ENCODE measurements around the gene DENND4A.

DNA sequence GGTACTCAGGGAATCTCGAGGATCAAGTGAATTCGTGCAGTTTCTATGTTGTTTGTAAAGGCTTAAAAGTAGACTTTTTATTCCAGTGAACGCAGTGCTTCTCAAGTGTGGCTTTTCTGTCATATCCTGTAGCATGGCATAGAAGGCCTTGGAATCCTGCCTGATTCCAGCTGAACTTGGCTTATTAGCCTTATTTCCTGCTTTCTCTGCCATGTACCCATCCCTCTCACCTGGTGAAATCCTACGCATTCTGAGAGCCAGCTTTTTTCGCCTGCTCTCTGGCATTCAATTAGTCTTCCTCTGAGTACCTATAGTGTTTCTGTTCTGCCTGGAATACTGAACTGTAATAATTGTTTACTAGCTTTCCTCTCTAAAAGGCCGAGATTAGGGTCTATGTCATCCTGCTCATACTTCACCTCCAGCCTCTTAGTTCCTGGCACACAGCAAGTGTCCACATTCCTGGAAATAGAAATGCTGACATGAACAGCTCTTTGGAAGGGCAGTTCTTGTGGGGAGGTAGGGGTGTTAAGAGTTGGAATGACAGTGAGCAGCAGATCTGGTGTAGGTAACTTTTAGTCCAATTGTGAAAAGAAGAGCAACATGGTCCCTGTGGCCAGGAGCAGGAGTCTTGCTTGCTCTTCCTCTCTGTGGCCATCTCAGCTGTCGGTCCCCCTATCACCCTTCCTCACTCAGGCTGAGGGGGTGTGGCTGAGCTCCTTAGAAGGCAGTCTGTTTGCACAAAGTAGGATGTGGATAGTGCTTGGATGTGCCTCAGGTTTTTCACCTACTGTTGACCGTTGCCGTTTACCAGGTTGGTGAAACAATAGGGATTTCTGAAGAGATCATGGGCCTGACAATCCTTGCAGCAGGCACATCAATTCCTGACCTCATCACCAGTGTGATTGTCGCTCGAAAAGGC lies 140.0 kb downstream of the DENND4A start:
- TF ChIP-seq TBL1XR1 (IDR thresholded peaks at IDR 0.05; ENCODE audit: low read depth, low read length), result no peak
- TF ChIP-seq, protein P1, sequence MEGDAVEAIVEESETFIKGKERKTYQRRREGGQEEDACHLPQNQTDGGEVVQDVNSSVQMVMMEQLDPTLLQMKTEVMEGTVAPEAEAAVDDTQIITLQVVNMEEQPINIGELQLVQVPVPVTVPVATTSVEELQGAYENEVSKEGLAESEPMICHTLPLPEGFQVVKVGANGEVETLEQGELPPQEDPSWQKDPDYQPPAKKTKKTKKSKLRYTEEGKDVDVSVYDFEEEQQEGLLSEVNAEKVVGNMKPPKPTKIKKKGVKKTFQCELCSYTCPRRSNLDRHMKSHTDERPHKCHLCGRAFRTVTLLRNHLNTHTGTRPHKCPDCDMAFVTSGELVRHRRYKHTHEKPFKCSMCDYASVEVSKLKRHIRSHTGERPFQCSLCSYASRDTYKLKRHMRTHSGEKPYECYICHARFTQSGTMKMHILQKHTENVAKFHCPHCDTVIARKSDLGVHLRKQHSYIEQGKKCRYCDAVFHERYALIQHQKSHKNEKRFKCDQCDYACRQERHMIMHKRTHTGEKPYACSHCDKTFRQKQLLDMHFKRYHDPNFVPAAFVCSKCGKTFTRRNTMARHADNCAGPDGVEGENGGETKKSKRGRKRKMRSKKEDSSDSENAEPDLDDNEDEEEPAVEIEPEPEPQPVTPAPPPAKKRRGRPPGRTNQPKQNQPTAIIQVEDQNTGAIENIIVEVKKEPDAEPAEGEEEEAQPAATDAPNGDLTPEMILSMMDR (IDR thresholded peaks at IDR 0.05 in 2 of 3, conservative IDR thresholded peaks at IDR 0.05 in 1 of 3; ENCODE audit: control insufficient read depth in 2 of 3, extremely low read depth in 1 of 3, insufficient read depth in 1 of 3, low read depth in 3 of 3, low read length in 3 of 3), result no peak
- TF ChIP-seq, protein P2, sequence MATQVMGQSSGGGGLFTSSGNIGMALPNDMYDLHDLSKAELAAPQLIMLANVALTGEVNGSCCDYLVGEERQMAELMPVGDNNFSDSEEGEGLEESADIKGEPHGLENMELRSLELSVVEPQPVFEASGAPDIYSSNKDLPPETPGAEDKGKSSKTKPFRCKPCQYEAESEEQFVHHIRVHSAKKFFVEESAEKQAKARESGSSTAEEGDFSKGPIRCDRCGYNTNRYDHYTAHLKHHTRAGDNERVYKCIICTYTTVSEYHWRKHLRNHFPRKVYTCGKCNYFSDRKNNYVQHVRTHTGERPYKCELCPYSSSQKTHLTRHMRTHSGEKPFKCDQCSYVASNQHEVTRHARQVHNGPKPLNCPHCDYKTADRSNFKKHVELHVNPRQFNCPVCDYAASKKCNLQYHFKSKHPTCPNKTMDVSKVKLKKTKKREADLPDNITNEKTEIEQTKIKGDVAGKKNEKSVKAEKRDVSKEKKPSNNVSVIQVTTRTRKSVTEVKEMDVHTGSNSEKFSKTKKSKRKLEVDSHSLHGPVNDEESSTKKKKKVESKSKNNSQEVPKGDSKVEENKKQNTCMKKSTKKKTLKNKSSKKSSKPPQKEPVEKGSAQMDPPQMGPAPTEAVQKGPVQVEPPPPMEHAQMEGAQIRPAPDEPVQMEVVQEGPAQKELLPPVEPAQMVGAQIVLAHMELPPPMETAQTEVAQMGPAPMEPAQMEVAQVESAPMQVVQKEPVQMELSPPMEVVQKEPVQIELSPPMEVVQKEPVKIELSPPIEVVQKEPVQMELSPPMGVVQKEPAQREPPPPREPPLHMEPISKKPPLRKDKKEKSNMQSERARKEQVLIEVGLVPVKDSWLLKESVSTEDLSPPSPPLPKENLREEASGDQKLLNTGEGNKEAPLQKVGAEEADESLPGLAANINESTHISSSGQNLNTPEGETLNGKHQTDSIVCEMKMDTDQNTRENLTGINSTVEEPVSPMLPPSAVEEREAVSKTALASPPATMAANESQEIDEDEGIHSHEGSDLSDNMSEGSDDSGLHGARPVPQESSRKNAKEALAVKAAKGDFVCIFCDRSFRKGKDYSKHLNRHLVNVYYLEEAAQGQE (IDR thresholded peaks at IDR 0.05; ENCODE audit: low read depth, low read length), result no peak
- no peak for TF ChIP-seq ZNF274 (IDR thresholded peaks at IDR 0.05; ENCODE audit: insufficient read depth, insufficient read length)
- TF ChIP-seq EZH2 (IDR thresholded peaks at IDR 0.05; ENCODE audit: borderline replicate concordance, control insufficient read depth, low read depth, low read length), result no peak
- no peak for TF ChIP-seq FOXM1 (IDR thresholded peaks at IDR 0.05; ENCODE audit: low read depth, low read length)
- no peak for TF ChIP-seq RCOR1 (conservative IDR thresholded peaks at IDR 0.05; ENCODE audit: low read depth, low read length)

Measured in GM12878 (cell line).